ENCODE data around the gene CFAP65. TPM values are rescaled to one million over a fixed set of nuclear protein-coding genes. Genes with fewer than 3 reads are reported as not detected.

CFAP65 gene
- total RNA-seq, 1 donor from 2014 or later: 0.80 TPM

DNA sequence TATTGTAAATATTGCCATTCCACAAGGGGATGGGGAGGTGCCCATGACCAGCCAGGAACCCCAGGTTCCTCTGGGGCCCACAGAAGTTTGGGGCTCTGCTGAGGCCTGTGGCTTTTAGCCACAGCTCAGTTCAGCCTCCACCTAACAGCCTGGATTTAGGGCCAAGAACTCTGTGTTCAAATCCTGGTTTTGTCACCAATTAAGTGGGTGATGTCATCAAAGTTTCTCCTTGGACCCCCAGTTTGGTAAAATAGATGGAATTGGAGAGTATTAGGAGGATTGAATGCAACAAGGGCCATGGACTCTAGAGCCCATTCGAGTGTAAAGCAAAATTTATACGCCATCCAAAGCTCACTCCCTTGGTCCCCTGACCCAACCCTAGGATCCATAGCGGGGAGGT lies 53.2 kb downstream of the CFAP65 start:
- no peak overlapping the region for H3K4me3 ChIP-seq
- H3K9me3 ChIP-seq (ENCODE audit: low read depth): no peaks in the 10 kb centered on the region
- H3K4me1 ChIP-seq: peaks cover 12% of the 10 kb centered on the region
- H3F3A ChIP-seq (ENCODE audit: low read depth): peaks cover 5% of the 10 kb centered on the region
- Mint-ChIP-seq H3K27me3 (ENCODE audit: insufficient read depth, low read depth) (peaks cover 90% of the 10 kb centered on the region), H3K4me1 (peaks cover 3% of the 10 kb centered on the region), H3K4me3 (no peak overlapping the region), H3K9me3 (peaks cover 1% of the 10 kb centered on the region), H3K36me3 (no peaks in the 10 kb centered on the region), H3K27ac (no peak overlapping the region)
- no peaks in the 10 kb centered on the region for H3K79me2 ChIP-seq (ENCODE audit: low read depth)
- H3K9ac ChIP-seq: no peak overlapping the region
- H3K27ac ChIP-seq: no peak overlapping the region
- DNase-seq (ENCODE audit: low spot score): no peak
- no peaks in the 10 kb centered on the region for H3K36me3 ChIP-seq
- H3K27me3 ChIP-seq: peaks cover 100% of the 10 kb centered on the region
- H3K4me2 ChIP-seq: no peak overlapping the region
- H2AFZ ChIP-seq (replicated peaks): no peak overlapping the region
- peaks cover 95% of the 10 kb centered on the region for H4K20me1 ChIP-seq (ENCODE audit: low read depth)
- TF ChIP-seq EZH2phosphoT487 (IDR thresholded peaks at IDR 0.05) (no peak), EZH2 (IDR thresholded peaks at IDR 0.05) (no peak)
- TF ChIP-seq, protein P1, sequence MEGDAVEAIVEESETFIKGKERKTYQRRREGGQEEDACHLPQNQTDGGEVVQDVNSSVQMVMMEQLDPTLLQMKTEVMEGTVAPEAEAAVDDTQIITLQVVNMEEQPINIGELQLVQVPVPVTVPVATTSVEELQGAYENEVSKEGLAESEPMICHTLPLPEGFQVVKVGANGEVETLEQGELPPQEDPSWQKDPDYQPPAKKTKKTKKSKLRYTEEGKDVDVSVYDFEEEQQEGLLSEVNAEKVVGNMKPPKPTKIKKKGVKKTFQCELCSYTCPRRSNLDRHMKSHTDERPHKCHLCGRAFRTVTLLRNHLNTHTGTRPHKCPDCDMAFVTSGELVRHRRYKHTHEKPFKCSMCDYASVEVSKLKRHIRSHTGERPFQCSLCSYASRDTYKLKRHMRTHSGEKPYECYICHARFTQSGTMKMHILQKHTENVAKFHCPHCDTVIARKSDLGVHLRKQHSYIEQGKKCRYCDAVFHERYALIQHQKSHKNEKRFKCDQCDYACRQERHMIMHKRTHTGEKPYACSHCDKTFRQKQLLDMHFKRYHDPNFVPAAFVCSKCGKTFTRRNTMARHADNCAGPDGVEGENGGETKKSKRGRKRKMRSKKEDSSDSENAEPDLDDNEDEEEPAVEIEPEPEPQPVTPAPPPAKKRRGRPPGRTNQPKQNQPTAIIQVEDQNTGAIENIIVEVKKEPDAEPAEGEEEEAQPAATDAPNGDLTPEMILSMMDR (IDR thresholded peaks at IDR 0.05): no peak

DNA sequence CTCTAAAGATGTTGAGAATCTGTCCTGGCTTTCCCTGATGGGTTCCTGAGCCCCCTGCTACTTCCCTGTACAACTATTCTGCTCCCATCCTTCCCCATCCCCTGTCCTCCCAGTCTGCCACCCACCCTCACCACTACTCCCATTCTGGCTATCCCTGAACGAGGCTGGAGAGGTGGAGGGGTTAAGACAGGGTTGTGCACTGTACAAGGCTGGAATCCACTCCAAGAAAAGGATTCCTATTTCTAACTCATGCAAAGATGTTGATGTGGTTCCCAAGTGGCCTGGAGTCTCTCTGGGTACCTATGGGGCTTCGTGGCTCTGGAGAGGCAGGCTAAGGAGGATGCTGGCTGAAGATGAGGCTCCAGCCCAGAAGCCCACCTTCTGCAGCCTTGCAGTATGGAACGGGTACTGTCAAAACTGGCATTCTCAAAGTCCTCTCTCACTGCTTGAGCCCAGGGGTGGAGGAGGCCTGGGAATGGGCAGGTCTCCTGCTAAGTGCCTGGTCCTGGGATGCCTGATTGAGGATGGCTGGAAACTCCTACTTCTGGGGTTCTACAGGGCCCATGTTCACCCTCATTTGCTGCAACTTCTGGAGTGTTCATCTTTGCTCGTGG lies 55.1 kb downstream of the CFAP65 start:
- TF ChIP-seq EZH2 (IDR thresholded peaks at IDR 0.05): no peak
- no peak for TF ChIP-seq EZH2phosphoT487 (IDR thresholded peaks at IDR 0.05)
- TF ChIP-seq, protein P1 (IDR thresholded peaks at IDR 0.05): no peak
- no peak overlapping the region for H3K4me2 ChIP-seq
- no peak overlapping the region for H3K27ac ChIP-seq
- peaks cover 7% of the 10 kb centered on the region for H3K4me1 Mint-ChIP-seq
- peaks cover 2% of the 10 kb centered on the region for H3F3A ChIP-seq (ENCODE audit: low read depth)
- no peaks in the 10 kb centered on the region for H3K79me2 ChIP-seq (ENCODE audit: low read depth)
- no peak overlapping the region for H3K4me3 ChIP-seq
- H3K36me3 Mint-ChIP-seq: no peaks in the 10 kb centered on the region
- H3K27me3 ChIP-seq: peaks cover 100% of the 10 kb centered on the region
- no peak overlapping the region for H2AFZ ChIP-seq (replicated peaks)
- no peaks in the 10 kb centered on the region for H3K36me3 ChIP-seq
- peaks cover 14% of the 10 kb centered on the region for H3K4me1 ChIP-seq
- H3K9ac ChIP-seq: no peak overlapping the region
- DNase-seq (ENCODE audit: low spot score): no peak
- no peaks in the 10 kb centered on the region for H3K9me3 ChIP-seq (ENCODE audit: low read depth)
- no peak overlapping the region for H3K4me3 Mint-ChIP-seq
- H4K20me1 ChIP-seq (ENCODE audit: low read depth): peaks cover 93% of the 10 kb centered on the region
- H3K9me3 Mint-ChIP-seq: peaks cover 1% of the 10 kb centered on the region
- H3K27me3 Mint-ChIP-seq (ENCODE audit: insufficient read depth, low read depth): peaks cover 87% of the 10 kb centered on the region
- no peak overlapping the region for H3K27ac Mint-ChIP-seq

DNA sequence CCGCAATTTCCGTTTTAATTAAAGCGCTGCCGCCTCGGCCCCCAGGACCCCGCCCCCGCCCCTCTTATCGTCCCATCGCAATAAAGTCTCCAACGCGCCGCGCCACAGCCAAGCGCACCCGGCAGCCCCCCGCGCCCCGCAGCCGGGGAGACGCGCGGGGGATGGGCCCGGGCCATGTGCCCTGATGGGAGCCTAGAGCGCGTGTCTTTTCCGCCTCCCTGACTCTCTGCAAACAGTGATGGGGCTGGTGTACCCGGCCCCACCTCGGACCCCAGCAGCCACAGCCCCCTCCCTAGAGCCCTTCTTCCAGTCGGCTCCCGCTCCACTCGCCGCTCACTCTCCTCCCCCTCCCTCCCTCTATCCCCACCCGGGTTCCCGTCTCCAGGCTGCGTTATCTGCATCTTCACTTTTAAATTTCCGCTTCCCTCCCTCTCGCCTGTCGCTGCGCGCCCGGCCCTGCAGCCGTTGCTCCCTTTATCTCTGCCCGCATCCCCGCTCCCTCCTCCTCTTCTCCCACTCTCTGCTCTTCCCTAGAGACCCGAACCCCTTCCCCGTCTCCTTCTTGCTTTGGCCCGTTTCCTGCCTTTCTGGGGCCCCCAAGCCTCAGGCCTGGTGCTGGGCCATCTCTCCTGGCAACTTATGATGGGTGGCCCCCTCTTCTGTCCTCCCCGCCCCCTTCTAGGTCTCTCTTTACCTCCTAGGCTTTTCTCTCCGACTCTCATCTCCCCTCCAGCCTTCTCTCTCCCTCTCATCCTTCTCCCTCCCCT lies 55.8 kb downstream of the CFAP65 start:
- no peak overlapping the region for H3K4me3 Mint-ChIP-seq
- peaks cover 12% of the 10 kb centered on the region for H3K4me1 Mint-ChIP-seq
- peaks cover 84% of the 10 kb centered on the region for H3K27me3 Mint-ChIP-seq (ENCODE audit: insufficient read depth, low read depth)
- Histone ChIP-seq H3K4me1 (peaks cover 14% of the 10 kb centered on the region), H3K27me3 (peaks cover 100% of the 10 kb centered on the region), H3K4me2 (peak overlapping the region; percentile 77), H3K9me3 (ENCODE audit: low read depth) (no peaks in the 10 kb centered on the region), H2AFZ (replicated peaks) (no peak overlapping the region), H3K36me3 (no peaks in the 10 kb centered on the region), H3K4me3 (peak overlapping the region; percentile 32), H4K20me1 (ENCODE audit: low read depth) (peaks cover 91% of the 10 kb centered on the region), H3K27ac (no peak overlapping the region), H3F3A (ENCODE audit: low read depth) (peaks cover 7% of the 10 kb centered on the region), H3K79me2 (ENCODE audit: low read depth) (no peaks in the 10 kb centered on the region), H3K9ac (no peak overlapping the region)
- no peak overlapping the region for H3K27ac Mint-ChIP-seq
- no peak for DNase-seq (ENCODE audit: low spot score)
- H3K36me3 Mint-ChIP-seq: no peaks in the 10 kb centered on the region
- peaks cover 1% of the 10 kb centered on the region for H3K9me3 Mint-ChIP-seq
- no peak for TF ChIP-seq EZH2 (IDR thresholded peaks at IDR 0.05)
- TF ChIP-seq EZH2phosphoT487 (IDR thresholded peaks at IDR 0.05): peak; percentile 28
- TF ChIP-seq, protein P1 (IDR thresholded peaks at IDR 0.05): no peak

Measured in neural progenitor cell (in vitro differentiated cells).